ENCODE results near the gene AP2M1.

Gene AP2M1

DNA sequence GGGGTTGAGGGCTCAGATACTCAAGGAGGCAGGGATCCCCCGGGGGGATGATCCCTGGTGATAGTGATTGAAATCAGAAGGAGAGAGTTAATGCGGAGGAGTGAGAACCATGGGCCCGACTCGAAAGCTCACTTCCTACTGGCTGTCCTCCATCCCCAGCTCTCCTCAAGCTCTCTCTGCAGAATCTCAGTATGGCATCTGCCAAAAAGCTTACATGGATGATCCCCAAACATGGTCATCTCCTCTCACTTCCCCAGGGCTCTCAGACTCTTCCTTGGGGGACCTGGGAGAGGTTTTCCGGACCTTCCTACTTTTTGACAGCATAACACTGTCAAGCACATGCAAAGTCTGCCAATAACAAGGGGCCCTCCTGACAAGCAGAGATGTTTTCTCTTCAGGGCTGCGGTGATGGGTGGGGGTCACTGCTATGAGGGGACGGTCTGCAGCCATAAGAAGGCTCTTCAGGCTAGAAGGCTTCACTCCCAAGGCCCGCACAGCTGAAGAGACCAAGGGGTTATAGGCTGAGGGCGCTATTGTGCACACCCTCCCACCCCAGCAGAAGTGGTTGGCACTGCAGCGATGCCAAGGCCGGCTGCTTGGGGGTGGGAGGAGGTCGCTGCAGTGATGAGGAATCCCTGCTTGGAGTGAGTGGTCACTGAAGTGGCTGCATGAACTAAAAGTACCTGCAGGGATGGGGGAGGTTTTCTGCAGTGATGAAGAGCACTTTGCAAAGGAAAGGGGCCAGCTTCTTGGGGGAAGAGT, 53.9 kb downstream of the AP2M1 start:
- no peak for ATAC-seq
- DNase-seq, result no peak

DNA sequence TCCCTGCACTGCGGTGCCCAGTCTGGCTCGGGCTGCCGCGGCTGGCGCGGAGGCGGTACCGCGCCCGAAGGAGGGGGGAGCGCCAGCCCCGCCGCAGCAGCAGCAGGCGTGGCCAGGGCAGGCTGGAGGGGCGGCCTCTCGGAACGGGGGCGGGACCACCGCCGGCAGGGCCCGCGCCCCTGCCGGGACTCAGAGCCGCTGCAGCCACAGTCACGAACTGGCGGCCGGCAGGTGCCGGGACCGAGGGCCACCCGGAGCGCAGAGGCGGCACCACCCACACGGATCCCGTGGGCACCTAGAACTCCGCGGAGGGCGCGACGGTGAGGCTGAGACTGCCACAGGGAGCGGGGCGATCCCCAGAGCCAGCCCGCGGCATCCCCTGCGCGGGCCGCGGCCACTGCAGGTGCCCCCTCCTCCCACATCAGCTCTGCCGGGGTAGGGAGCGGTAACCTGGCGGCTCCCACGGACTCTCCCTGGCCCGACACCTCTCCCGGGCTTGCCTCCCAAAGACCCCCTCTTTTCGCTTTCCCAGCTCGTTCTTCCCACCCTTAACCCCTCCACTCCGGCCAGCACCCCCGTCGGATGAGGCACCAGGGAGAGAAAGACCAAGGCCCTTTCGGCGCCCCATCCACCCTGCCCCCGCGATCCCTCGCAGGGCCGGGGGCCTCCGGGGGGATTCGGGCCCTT, 54.9 kb downstream of the AP2M1 start, which contains the start of gene VWA5B2:
Gene VWA5B2, plus strand, starts transcription at position 192 of the 687 bp plus-strand sequence. CDS start 944 bp downstream, outside the sequence.
- peak; percentile 88 for ATAC-seq
- peak; percentile 78 for DNase-seq

- no peak for ATAC-seq
- DNase-seq, result no peak
These were observed 55.5 kb downstream of the AP2M1 start for GRCh38 chr3:184230081-184230602.

GRCh38 chr3:184230603-184231528, 56.2 kb downstream of the AP2M1 start:
- ATAC-seq, result no peak

DNA sequence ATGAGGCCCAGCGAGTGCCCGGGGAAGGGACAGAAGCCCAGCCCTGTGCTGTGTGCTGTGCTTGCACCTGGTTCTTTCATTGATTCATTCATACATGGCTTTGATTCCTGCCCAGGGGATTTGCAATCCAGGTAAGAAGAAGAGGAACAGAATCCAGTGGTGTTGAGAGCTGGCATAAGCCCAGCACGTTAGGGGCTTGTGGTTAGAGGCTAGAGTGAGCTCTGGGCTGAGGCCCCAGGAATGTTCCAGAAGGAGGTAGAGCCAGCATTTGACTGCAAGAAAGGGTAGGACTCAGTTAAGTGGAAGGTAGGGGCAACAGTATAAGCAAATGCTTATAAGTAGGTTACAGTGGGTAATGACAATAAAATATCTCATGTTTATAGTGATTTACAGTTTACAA, 57.0 kb downstream of the AP2M1 start:
- DNase-seq (no peak), ATAC-seq (no peak)

More at GRCh38 chr3:184230603-184231528, 56.2 kb downstream of the AP2M1 start:
- DNase-seq, result no peak

DNA sequence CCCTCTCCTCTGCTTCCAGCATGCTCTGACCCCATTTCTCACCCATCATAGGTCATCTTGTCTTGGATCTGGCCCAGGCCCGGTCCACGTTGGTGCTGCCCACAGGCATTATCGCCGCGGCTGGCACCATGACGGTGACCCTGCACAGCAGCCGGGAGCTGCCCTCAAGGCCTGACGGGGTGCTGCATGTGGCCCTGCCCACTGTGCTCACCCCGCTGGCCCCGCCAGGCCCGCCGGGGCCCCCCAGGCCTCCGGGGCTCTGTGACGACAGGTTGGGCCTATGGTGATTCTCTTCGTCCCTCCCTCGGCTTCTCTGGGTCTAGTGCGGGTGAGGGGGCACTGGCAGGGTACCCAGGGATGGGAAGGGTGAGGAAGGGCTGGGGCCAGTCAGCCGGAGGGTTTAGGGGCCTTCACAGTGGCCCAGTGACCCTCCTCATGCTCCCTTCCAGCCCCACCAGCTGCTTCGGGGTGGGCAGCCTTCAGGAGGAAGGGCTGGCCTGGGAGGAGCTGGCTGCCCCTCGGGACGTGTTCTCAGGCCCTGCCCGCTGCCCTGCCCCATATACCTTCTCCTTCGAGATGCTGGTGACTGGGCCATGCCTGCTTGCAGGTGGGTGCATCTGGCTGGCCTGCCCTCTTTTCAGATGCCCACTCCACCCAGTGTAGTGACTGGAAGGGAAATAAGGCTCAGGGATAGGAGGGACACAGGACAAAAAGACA, 58.6 kb downstream of the AP2M1 start:
- DNase-seq, result no peak
- ATAC-seq, result no peak
